Adrenal gland (tissue), 5 donors: ENCODE data around the gene FCRL4.

Experiments
- POLR2A ChIP-seq, 2 donors: fragments of 450-650 bp; IDR thresholded peaks; one replicate each; pipeline ENCODE4 v1.6.1; 2017; ENCODE audit warnings: antibody characterized with exemption in 2 of 2, mild to moderate bottlenecking in 2 of 2, moderate library complexity in 1 of 2
- TF ChIP-seq, protein P1 (sequence below), 6 experiments: fragments of 450-650 bp in 4 of 6; fragments of 200-600 bp in 2 of 6; sonication (generic) in 1 of 6; IDR thresholded peaks; 1 replicate in 5 of 6; 2 replicates in 1 of 6; pipeline versions ENCODE4 v1.5.1 to v1.8.0; 2016 to 2021; ENCODE audit warnings: antibody characterized with exemption in 6 of 6, mild to moderate bottlenecking in 2 of 6, moderate library complexity in 1 of 6
- donor health status: DM: no; HTN: no; CAD: no.

DNA sequence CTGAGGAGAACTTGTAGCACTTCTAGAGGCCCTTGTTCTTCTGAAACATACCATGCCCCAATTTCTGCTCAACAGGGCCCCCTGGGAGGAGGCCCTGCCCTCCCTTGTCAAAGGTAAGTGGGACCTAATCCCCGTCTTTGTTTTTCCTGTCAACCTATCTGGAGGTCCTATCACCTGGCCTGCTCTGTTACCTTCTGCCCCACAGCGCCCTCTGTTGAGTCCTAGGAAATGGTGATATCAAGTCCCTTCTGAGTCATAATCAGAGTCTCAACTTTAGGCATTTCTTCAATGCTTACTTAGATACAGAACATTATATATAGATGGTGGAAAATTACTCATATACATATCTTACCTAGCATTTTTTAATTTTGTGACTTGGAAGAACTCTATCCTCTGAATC lies 28.2 kb upstream of the FCRL4 start:
- TF ChIP-seq, protein P1, sequence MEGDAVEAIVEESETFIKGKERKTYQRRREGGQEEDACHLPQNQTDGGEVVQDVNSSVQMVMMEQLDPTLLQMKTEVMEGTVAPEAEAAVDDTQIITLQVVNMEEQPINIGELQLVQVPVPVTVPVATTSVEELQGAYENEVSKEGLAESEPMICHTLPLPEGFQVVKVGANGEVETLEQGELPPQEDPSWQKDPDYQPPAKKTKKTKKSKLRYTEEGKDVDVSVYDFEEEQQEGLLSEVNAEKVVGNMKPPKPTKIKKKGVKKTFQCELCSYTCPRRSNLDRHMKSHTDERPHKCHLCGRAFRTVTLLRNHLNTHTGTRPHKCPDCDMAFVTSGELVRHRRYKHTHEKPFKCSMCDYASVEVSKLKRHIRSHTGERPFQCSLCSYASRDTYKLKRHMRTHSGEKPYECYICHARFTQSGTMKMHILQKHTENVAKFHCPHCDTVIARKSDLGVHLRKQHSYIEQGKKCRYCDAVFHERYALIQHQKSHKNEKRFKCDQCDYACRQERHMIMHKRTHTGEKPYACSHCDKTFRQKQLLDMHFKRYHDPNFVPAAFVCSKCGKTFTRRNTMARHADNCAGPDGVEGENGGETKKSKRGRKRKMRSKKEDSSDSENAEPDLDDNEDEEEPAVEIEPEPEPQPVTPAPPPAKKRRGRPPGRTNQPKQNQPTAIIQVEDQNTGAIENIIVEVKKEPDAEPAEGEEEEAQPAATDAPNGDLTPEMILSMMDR (IDR thresholded peaks at IDR 0.05) = no peak
- no peak for TF ChIP-seq POLR2A (IDR thresholded peaks at IDR 0.05)
